ENCODE data around the gene EMP2.
A peak's percentile ranks its signal among the peaks of the same experiment; 100 is the strongest.
"Not testable (repeated sequence)": the region's sequence is repeated elsewhere in the genome, so short reads cannot be mapped to it uniquely, and the experiment has no call there.

Gene EMP2

GRCh38 chr16:10577305-10578202 is 2.8 kb downstream of the EMP2 start:
- DNase-seq = peak; percentile 58

DNA sequence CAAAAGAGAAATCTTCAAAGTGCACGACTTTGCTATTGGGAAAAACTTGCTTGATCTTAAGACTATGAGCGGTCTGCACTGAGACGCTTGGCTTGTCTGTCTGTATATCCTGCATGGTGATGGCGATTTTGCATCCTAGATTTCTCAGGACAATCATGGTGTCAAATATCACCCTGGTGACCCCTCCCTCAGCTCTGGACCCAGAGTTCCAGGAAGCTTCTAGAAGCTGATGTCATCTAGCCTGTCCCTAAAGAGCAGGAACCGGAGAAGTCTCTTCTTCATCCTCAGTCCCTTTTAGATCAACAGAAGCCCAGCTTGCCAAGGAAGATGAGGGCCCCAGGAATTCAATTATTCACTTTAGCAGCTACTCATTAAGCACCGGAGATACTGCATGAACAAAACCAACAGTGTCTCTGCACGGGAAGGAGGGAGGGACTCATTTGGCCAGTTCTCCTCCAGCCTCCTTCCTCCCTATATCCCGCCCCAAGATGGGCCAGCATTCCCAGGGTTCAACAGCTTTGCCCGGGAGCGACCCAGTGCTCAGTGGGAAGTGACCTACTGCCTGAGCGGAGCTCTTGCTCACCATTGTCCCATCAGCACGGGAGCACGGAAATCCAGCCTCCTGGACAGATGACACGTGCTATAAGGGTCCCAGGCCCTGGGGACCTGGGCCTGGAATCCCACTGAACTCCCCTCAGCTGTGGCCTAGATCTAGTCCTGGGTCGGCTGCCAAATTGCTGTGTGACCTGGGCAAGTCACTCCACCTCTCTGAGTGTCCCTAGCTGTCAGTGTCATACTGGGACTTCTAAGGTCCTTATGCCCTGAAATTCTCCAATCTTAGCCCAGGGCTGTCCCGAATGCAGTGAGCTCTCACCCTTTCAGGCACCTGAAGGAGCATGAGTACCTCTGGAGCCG is 3.8 kb downstream of the EMP2 start:
- DNase-seq = no peak

- no peak for DNase-seq
Observed at GRCh38 chr16:10575506-10576130, 4.8 kb downstream of the EMP2 start.

DNA sequence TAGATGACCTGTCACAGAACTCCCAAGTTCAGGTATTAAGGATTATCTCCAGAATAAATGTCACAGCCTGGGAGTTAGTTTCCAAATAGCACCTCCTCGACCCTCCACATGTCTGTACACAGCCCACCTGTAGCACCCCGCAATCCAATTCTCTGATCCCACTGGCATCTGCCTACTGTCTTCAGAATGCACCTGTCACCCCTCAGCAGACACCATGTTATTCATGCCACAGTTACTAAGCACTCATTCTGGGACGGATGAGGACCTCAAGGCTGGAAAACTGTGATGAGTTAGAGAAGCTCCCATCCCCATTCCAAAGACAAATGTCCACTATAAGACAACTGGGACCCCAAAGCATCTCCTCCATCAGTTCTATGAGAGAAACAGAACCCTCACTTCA is 7.8 kb downstream of the EMP2 start:
- no peak for DNase-seq

GRCh38 chr16:10571354-10571753 is 9.0 kb downstream of the EMP2 start:
- DNase-seq = no peak

DNA sequence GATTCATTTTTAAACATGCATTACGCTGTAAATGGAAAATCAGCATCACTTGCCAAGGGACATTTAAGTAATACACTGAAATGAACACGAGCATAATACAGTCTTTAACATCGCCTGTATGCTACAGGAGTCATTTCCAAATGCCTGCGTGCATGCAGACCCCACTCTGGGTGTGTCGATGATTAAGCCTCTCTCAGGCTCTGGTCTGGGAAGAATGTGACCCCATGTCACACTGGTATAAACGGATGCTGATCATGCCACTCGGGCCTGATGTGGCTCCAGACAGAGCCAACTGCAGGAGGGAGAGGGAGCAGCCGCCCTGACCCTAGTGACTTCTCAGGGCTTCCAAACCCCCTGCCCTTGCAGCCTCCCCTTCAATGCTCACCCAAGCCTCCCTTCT is 10.8 kb downstream of the EMP2 start:
- DNase-seq = no peak

DNA sequence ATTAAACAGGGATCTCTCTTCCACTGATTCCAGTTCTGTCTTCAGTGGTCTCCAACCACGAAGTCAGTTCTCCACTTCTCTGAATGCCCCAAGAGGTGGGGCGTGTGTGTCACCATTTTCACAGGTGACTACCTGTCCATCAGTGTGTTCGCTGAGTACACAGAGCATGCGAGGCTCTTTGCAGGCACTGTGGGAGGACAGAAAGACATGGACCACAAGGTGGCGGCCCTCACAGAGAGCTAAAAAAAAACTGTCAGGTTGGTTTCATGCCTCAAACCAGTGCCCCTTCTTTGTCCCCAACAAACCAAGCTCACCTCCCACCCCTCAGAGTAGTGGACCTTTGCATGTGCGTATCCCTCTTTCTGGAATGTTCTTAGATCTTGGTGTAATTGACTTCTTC is 13.8 kb downstream of the EMP2 start:
- DNase-seq = no peak

DNA sequence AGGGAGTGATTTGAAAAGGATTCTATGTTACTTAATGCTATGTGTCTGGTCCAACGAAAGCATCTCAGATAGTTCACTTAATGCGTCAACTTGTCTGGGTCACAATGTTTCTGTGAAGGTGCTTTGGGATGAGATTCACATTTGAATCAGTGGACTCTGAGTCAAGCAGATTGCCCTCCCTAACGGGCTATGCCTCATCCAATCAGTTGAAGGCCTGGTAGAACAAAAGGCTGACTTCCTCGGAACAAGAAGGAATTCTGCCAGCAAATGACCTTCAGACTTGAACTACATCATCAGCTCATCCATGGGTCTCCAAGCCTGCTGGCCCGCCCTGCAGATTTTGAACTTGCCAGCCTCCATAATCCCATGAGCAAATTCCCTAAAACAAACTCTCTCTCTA is 15.2 kb downstream of the EMP2 start:
- no peak for DNase-seq

DNA sequence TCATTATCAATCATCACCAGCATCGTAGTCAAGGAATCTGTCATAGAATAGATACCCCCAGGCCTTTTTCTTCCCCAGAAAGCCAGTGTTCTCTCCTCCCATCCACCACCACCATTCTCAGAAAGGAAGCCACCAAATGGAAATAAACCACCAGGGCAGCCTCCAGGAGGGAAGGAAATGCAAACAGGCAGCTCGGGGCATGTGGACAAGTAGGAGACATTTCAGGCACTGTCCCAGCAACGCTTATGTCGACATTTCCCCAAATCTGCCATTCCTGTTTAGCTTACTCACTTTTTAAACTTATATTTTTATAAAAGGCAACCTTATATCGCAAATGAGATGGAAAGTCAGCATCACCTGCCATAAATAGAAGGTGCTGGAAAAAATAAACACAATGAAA is 15.8 kb downstream of the EMP2 start:
- DNase-seq = no peak

DNA sequence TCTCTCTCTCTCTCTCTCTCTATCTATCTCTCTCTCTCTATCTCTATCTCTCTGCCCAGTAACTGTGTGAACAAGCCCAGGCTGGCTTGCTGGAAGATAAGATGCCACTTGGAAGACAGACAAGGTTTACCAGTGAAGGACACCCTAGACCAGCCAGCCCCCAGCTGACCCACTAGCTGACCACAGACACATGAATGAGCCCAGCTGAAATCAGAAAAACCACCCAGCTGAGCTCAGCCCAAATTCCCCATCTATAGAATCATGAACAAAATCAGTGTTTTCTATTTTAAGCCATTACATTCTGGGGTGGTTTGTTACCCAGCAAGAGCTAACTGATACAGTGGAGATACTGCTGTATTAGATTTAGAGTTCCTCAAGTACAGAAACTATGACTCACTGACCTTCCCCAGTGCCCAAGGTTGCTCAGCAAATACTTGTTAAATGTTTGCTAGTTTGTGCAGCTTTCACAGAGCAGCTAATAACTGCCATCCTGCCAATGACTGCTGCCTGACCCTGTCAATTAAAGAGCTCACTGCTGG is 18.0 kb downstream of the EMP2 start:
- no peak for DNase-seq

GRCh38 chr16:10561425-10561824 is 19.0 kb downstream of the EMP2 start:
- DNase-seq = no peak

- DNase-seq = no peak
Observed at GRCh38 chr16:10561001-10561400, 19.4 kb downstream of the EMP2 start.

DNA sequence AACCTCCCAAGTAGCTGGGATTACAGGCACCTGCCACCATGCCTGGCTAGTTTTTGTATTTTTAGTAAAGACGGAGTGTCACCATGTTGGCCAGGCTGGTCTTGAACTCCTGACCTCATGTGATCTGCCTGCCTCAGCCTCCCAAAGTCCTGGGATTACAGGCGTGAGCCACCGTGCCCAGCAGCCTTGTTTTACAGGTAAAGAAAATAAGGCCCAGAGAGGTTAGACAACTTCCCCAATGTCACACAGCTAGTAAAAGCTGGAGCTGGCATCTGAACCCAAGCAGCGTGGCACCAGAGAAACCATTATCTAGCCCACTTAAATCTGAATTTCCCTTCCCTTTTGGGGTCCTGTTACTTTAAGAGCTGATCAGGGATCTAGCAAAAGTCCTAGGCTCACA is 20.6 kb downstream of the EMP2 start:
- DNase-seq = not testable (repeated sequence)

DNA sequence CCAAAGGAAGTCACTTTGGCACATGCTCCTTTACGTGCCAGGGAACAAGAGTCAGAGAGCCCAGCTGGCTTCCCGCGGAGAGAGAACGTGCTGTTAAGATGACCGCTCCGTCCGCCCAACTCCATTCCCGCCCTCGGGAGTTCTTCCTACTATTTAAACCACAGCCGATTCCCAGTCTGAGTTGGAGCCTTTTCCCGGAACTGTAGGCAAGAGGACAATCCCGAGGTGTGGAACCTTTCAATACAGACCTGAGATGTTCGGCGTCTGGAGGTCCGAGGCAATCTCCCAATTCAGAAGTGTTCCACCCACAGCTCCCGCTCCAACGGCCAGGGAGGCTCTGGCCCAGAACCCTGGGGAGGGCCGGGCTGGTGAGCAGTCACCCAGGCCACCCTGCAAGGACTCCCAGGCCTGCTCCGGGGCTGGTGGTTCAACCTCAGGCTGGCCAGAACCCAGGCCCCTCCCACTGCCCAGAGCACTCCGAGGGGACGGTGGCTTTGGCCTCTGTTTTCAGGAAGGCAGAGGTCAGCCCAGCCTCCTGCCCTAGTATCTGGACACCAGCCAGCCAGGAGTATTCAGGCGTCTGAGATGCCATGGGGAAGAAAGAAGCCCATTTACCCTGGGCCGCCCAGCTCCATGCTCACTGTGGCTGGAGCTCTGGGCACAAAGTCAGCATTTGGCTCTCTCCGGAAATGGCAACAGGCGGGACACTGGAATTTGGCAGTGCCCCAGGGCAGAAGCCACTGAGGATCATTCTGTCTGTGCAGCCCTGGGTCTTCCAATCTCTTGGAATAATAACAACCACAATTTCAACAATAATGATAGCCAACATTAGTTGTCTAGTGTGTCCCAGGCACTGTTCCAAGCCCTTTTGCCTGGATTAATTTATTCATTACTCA is 21.4 kb downstream of the EMP2 start:
- no peak for DNase-seq

- DNase-seq = no peak
Observed at GRCh38 chr16:10558305-10558704, 22.1 kb downstream of the EMP2 start.

- no peak for DNase-seq
Observed at GRCh38 chr16:10557750-10558149, 22.6 kb downstream of the EMP2 start.

- no peak for DNase-seq
Observed at GRCh38 chr16:10556236-10556635, 24.2 kb downstream of the EMP2 start.

GRCh38 chr16:10554569-10554968 is 25.8 kb downstream of the EMP2 start:
- no peak for DNase-seq

- no peak for DNase-seq
Observed at GRCh38 chr16:10552998-10553491, 27.4 kb downstream of the EMP2 start.

DNA sequence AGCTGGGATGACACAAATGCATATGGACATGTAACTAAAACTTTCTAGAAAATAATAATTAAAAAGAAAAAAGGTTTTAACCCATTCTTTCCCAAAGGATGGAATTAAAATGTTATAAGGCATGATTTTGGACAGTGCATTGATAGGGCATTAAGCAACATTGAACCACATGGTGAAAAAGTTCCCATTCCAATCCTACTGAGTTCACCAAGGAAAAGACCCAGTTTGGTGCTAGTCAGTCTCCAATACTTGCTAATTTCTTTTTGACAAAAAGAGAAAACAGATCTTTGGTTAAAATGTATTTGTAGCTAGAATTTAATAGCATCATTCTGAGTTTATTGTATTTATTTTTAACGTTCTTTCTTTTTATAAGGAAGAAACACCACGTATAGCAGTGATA is 28.1 kb downstream of the EMP2 start:
- no peak for DNase-seq

DNA sequence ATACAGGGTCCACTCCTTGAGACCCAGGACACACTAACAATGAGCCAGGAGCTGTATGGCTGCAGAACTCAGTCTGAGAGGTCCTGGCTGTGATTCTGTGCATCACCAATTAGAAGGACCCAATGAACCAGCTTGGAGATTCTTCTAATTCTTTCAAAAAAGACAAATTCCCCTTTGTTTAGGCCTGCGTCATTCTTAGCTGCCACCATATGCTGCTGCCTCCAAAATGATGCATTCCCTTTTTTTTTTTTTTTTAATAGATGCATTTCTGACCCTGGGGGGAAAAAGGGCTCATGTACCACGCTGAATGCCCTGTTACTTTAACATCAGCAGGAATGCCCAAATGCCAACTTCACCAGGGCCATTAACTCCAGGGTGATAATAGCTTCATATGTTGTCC is 28.5 kb downstream of the EMP2 start:
- no peak for DNase-seq

DNA sequence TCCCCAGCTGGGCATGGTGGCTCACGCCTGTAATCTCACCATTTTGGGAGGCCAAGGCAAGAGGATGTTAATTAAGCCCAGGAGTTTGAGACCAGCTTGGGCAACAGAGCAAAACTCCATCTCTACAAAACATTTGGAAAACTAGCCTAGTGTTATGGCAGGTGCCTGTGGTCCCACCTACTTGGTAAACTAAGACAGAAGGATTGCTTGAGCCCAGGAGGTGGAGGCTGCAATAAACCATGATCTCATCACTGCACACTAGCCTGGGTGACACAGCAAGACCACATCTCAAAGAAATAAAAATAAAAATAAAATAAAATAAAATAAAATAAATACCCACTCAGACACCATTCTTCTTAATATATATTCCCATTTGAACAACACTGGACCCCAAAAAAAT is 32.0 kb downstream of the EMP2 start:
- DNase-seq = no peak
